K562 (cell line): Measurements from ENCODE around the gene ZC3H10. TPM values are rescaled to one million over a fixed set of nuclear protein-coding genes. Genes with fewer than 3 reads are reported as not detected.

Experiments
- ATAC-seq: fragments of 200-7000 bp; cut with Tn5 transposase; 3 replicates; pipeline ENCODE4 v1.9.1; 2020; ENCODE audit warnings: moderate library complexity
- BruUV-seq: library from RNA; stranded (reverse); fragments of 400-500 nt; replicated peaks from 2 replicates; lab custom pipeline; 2021; lab: Mats Ljungman, UMichigan
- CTCF ChIA-PET: fragments of 300-600 bp; formaldehyde crosslinking; extraction: SDS; loops from one replicate; lab custom pipeline; 2021; ENCODE audit warnings: low intra/inter-chr PET ratio; lab: Yijun Ruan, JAX
- POLR2A ChIA-PET: fragments of 300-600, 350-650 bp; sonication (Branson Sonifier 250); formaldehyde crosslinking; extraction: SDS; loops from one replicate; lab custom pipeline; 2021; ENCODE audit warnings: antibody characterized with exemption, inconsistent platforms; lab: Yijun Ruan, JAX
- DNase-seq, 4 experiments: peaks; one replicate each; pipeline versions ENCODE4 v3.0.0 to v3.0.0-alpha.2; 2011 to 2018; ENCODE audit warnings: low spot score in 3 of 4, mixed read lengths in 3 of 4; ENCODE audit errors: extremely low read depth in 1 of 4
- FAIRE-seq: peaks from 2 replicates; lab custom pipeline; 2011; peaks lifted over from hg19 to GRCh38; lab: Jason Lieb, UNC
- H2AFZ ChIP-seq: 2 replicates; pipeline ENCODE4 v1.6.0; 2011; ENCODE audit warnings: low read depth, low read length, control low read depth, inconsistent platforms
- H3K27ac ChIP-seq: fragments of 200-600 bp; 3 replicates; pipeline ENCODE4 v1.8.0; 2011; ENCODE audit warnings: low read depth, mild to moderate bottlenecking, control low read depth, inconsistent platforms, low read length, moderate library complexity, mixed read lengths; ENCODE audit errors: extremely low read depth
- H3K27me3 ChIP-seq, 2 experiments: fragments of 300-600 bp in 1 of 2; 2 replicates in 1 of 2; 3 replicates in 1 of 2; pipeline versions ENCODE4 v1.6.0 to v1.8.0; 2011; ENCODE audit warnings: inconsistent platforms in 2 of 2, low read length in 2 of 2, mild to moderate bottlenecking in 1 of 2, mixed read lengths in 1 of 2, moderate library complexity in 1 of 2; ENCODE audit not compliant: control insufficient read depth in 2 of 2, insufficient read depth in 2 of 2
- H3K36me3 ChIP-seq: fragments of 300-600 bp; 3 replicates; pipeline ENCODE4 v1.8.0; 2011; ENCODE audit warnings: mild to moderate bottlenecking, low read length, inconsistent platforms; ENCODE audit not compliant: control insufficient read depth, insufficient read depth
- H3K4me1 ChIP-seq, 2 experiments: fragments of 200-600 bp in 1 of 2; replicated peaks in 1 of 2; 2 replicates in 1 of 2; 3 replicates in 1 of 2; pipeline versions ENCODE4 v1.5.1 to v1.8.0; 2011; ENCODE audit warnings: inconsistent platforms in 2 of 2, low read length in 2 of 2, mild to moderate bottlenecking in 1 of 2, mixed read lengths in 1 of 2, moderate library complexity in 1 of 2; ENCODE audit not compliant: control insufficient read depth in 2 of 2, insufficient read depth in 2 of 2
- H3K4me2 ChIP-seq: 2 replicates; pipeline ENCODE4 v1.6.1; 2011; ENCODE audit warnings: low read length, control low read depth, inconsistent platforms, mixed read lengths; ENCODE audit not compliant: insufficient read depth
- H3K4me3 ChIP-seq: fragments of 200-600 bp; sonication (generic), shearing (Covaris generic); 2 replicates; pipeline ENCODE4 v1.5.1; 2016; ENCODE audit warnings: control low read depth, inconsistent platforms
- H3K79me2 ChIP-seq: fragments of 200-600 bp; 3 replicates; pipeline ENCODE4 v1.8.0; 2011; ENCODE audit warnings: low read length, inconsistent platforms; ENCODE audit not compliant: control insufficient read depth, insufficient read depth
- H3K9ac ChIP-seq, 2 experiments: 2 replicates each; pipeline versions ENCODE4 v1.6.0 to v1.6.1; 2011; ENCODE audit warnings: low read depth in 2 of 2, low read length in 2 of 2, control low read depth in 1 of 2, inconsistent platforms in 1 of 2, mild to moderate bottlenecking in 1 of 2, mixed read lengths in 1 of 2; ENCODE audit not compliant: insufficient read depth in 1 of 2
- H3K9me1 ChIP-seq: one replicate; pipeline ENCODE4 v1.6.0; 2011; ENCODE audit warnings: inconsistent platforms, mild to moderate bottlenecking, low read length, moderate library complexity; ENCODE audit not compliant: control insufficient read depth, insufficient read depth
- H3K9me3 ChIP-seq: replicated peaks from 2 replicates; pipeline ENCODE4 v1.5.1; 2011; ENCODE audit warnings: low read depth, low read length, inconsistent platforms; ENCODE audit not compliant: control insufficient read depth, insufficient read depth
- H4K20me1 ChIP-seq: replicated peaks from 2 replicates; pipeline ENCODE4 v1.6.1; 2011; ENCODE audit warnings: low read length, inconsistent platforms, mixed read lengths; ENCODE audit not compliant: control insufficient read depth, insufficient read depth
- CBX8 ChIP-seq: fragments of 200-600 bp; sonication (generic); IDR thresholded peaks from 2 replicates; pipeline ENCODE4 v1.6.1; 2012; ENCODE audit warnings: borderline replicate concordance, mixed run types, low read depth, mild to moderate bottlenecking, moderate library complexity, mixed read lengths, low read length, control low read depth, inconsistent platforms; ENCODE audit not compliant: poor library complexity, severe bottlenecking; ENCODE audit errors: extremely low read depth
- CHD1 ChIP-seq: fragments of 200-600 bp; sonication (generic); IDR thresholded peaks from one replicate; pipeline ENCODE4 v1.6.1; 2012; ENCODE audit warnings: mild to moderate bottlenecking, moderate library complexity, low read length, inconsistent platforms
- CREB1 ChIP-seq, 2 experiments: sonication (generic) in 1 of 2; formaldehyde crosslinking in 1 of 2; IDR thresholded peaks; 2 replicates each; pipeline versions ENCODE4 v1.6.1 to v1.8.0; 2012 to 2022; ENCODE audit warnings: inconsistent platforms in 1 of 2, mild to moderate bottlenecking in 1 of 2, missing genetic modification reagents in 1 of 2, moderate library complexity in 1 of 2
- GABPA ChIP-seq: fragments of 200-800 bp; sonication (Bioruptor generic); conservative IDR thresholded peaks from 2 replicates; pipeline ENCODE4 v1.6.1; 2016; ENCODE audit warnings: low read depth, missing genetic modification characterization, missing compliant biosample characterization
- NR2C2 ChIP-seq, 2 experiments: fragments of 200-800 bp in 1 of 2; sonication (Bioruptor generic) in 1 of 2; sonication (generic) in 1 of 2; formaldehyde crosslinking in 1 of 2; IDR thresholded peaks; 2 replicates each; pipeline versions ENCODE4 v1.6.1 to v1.8.0; 2016 to 2022; ENCODE audit warnings: mild to moderate bottlenecking in 1 of 2, missing compliant biosample characterization in 1 of 2, missing genetic modification characterization in 1 of 2, missing genetic modification reagents in 1 of 2
- PHB2 ChIP-seq: fragments of 450-650 bp; IDR thresholded peaks from 2 replicates; pipeline ENCODE4 v1.6.1; 2017; ENCODE audit warnings: low read depth
- POLR2AphosphoS5 ChIP-seq: IDR thresholded peaks from 2 replicates; pipeline ENCODE4 v1.6.1; 2011; ENCODE audit warnings: mild to moderate bottlenecking, low read depth, low read length, moderate library complexity; ENCODE audit not compliant: control insufficient read depth, insufficient read depth
- POU5F1 ChIP-seq: fragments of 150-350 bp; IDR thresholded peaks from 2 replicates; pipeline ENCODE4 v1.6.1; 2014; ENCODE audit warnings: borderline replicate concordance, low read length, low read depth, mild to moderate bottlenecking; ENCODE audit not compliant: partially characterized antibody
- PTBP1 ChIP-seq: fragments of 200-400 bp; formaldehyde crosslinking; IDR thresholded peaks from 2 replicates; pipeline ENCODE4 v1.6.1; 2017; ENCODE audit warnings: low read depth, low read length
- SMAD1 ChIP-seq: fragments of 150-350 bp; IDR thresholded peaks from 2 replicates; pipeline ENCODE4 v1.6.1; 2014; ENCODE audit warnings: low read length, low read depth; ENCODE audit not compliant: partially characterized antibody
- SPI1 ChIP-seq: IDR thresholded peaks from 2 replicates; pipeline ENCODE4 v1.6.1; 2011; ENCODE audit warnings: low read depth, low read length, control low read depth, borderline replicate concordance
- STAG1 ChIP-seq: sonication (generic); formaldehyde crosslinking; IDR thresholded peaks from 2 replicates; pipeline ENCODE4 v1.5.0; 2020; ENCODE audit warnings: missing genetic modification reagents, borderline replicate concordance
- SUPT5H ChIP-seq: fragments of 450-650 bp; IDR thresholded peaks from 2 replicates; pipeline ENCODE4 v1.6.1; 2016
- ZNF124 ChIP-seq: sonication (generic); formaldehyde crosslinking; IDR thresholded peaks from 2 replicates; pipeline ENCODE4 v1.8.1; 2022; ENCODE audit warnings: missing genetic modification reagents
- ZNF23 ChIP-seq: fragments of 250-450 bp; sonication (Bioruptor Pico); IDR thresholded peaks from 2 replicates; pipeline ENCODE4 v1.4.0; 2020; ENCODE audit warnings: mild to moderate bottlenecking
- ZNF518B ChIP-seq: fragments of 250-450 bp; sonication (Bioruptor Pico); IDR thresholded peaks from 2 replicates; pipeline ENCODE4 v1.5.0; 2021; ENCODE audit warnings: mild to moderate bottlenecking, moderate library complexity
- ZSCAN32 ChIP-seq: fragments of 450-650 bp; formaldehyde crosslinking; IDR thresholded peaks from 2 replicates; pipeline ENCODE4 v1.4.0; 2020; ENCODE audit warnings: mild to moderate bottlenecking, moderate library complexity
- WGBS: fragments of 100-300 bp; shearing (Covaris generic); methylation state at CpG from one replicate; pipeline ENCODE4 v1.1.6; 2016; ENCODE audit warnings: low coverage, mixed read lengths; ENCODE audit not compliant: insufficient coverage; ENCODE audit errors: missing lambda C conversion rate; 5-methylcytosine and 5-hydroxymethylcytosine counted together
- in situ Hi-C: fragments of 300-500 bp; cut with MboI; formaldehyde crosslinking; loops from 4 replicates; pipeline ENCODE4 v1.15.0; 2018; ENCODE audit warnings: inconsistent platforms, mixed read lengths
- intact Hi-C: fragments of 100-400 bp; cut with micrococcal nuclease; formaldehyde crosslinking; loops from 2 replicates; pipeline ENCODE4 v1.14.2; 2022
- polyA plus RNA-seq, 8 experiments: library from polyadenylated mRNA; depleted of rRNA in 4 of 8; stranded (reverse) in 5 of 8; unstranded in 3 of 8; fragments of >200 nt; fragmentation: Nextera tagmentation in 2 of 8; fragmentation: Illumina TruSeq in 1 of 8; extraction: Ambion mirVana in 2 of 8; extraction: Trizol in 1 of 8; gene quantifications; 2 replicates each; pipeline versions ENCODE4 v1.2.1 to v1.2.3, GENCODE V29; 2011 to 2014; ENCODE audit warnings: inconsistent platforms in 1 of 8, missing spikeins in 1 of 8
- total RNA-seq, 7 experiments: library from RNA; depleted of rRNA in 6 of 7; stranded (reverse); fragments of >200 nt in 6 of 7; fragmentation: Illumina TruSeq in 2 of 7; extraction: Trizol in 2 of 7; gene quantifications; 2 replicates each; pipeline versions ENCODE4 v1.2.1 to v1.2.3, GENCODE V29; 2011 to 2021; ENCODE audit warnings: low replicate concordance in 1 of 7

ZC3H10 gene
- total and polyA plus RNA-seq, 9 of the 15 experiments (the other 6 are each of a cell fraction or from before 2014, with no cell fraction given) = 0.31 to 4.1 (median 1.6) TPM

GRCh38 chr12:56158926-56159461, 40.9 kb downstream of the ZC3H10 start:
- H3K79me2 ChIP-seq = peaks cover 40% of the 10 kb centered on the region
- peak overlapping the region; percentile 90 for H3K4me3 ChIP-seq
- intact Hi-C loops (loop anchor here (1.0 to 5.0 kb wide), 2 partner anchors 32 to 42 kb away; partner anchors contain the start of genes RPL41 and ZC3H10), in situ Hi-C loops (no loop called here)
- peak overlapping the region; percentile 98 for H3K27ac ChIP-seq
- H3K27me3 ChIP-seq = no peaks in the 10 kb centered on the region
- peaks cover 33 to 46% of the 10 kb centered on the region in 2 experiments; a peak in 4 of 5 replicates for H3K4me1 ChIP-seq
- DNase-seq (peak in 2 of 4 experiments; percentile 47 to 73), ATAC-seq (peak; percentile 23), FAIRE-seq (peak; percentile 70)
- no peaks in the 10 kb centered on the region for H3K9me3 ChIP-seq
- H4K20me1 ChIP-seq = peaks cover 34% of the 10 kb centered on the region; the same call in 1 of the 2 replicates
- peak overlapping the region; percentile 93 to 98 for H3K9ac ChIP-seq
- ChIA-PET CTCF (interaction anchor here (0.7 to 2.6 kb wide), 2 partner anchors 33 to 43 kb away, joined by 3 to 7 read pairs; no protein-coding TSS in a partner anchor), POLR2A (interaction anchor here (0.6 to 8.9 kb wide), 17 partner anchors 8 to 162 kb away, joined by 3 to 124 read pairs (median 6); partner anchors contain the start of genes ERBB3, ESYT1, RNF41 and RPL41)
- BruUV-seq = no TSS peak
- H2AFZ ChIP-seq = no peak overlapping the region
- peak overlapping the region; percentile 80 for H3K4me2 ChIP-seq
- 1% methylated on average over 6 of the region's 6 CpGs for WGBS
- H3K36me3 ChIP-seq = peaks cover 64% of the 10 kb centered on the region
- peaks cover 3% of the 10 kb centered on the region for H3K9me1 ChIP-seq
- TF ChIP-seq SPI1 (peak; percentile 43; the same call in 1 of the 2 replicates), ZNF23 (CRISPR knock-in tag) (no peak), CREB1 (IDR thresholded peaks at IDR 0.05) (peak; percentile 37; the same call in 1 of the 2 replicates), CREB1 (CRISPR knock-in tag; IDR thresholded peaks at IDR 0.05) (no peak), POU5F1 (no peak), SMAD1 (peak; percentile 11), STAG1 (CRISPR knock-in tag) (no peak), PHB2 (0 out of 2 replicates have a peak, but pooled peaks have one; percentile 3), ZNF124 (CRISPR knock-in tag) (no peak), ZSCAN32 (CRISPR knock-in tag) (no peak), SUPT5H (0 out of 2 replicates have a peak, but pooled peaks have one; percentile 11), NR2C2 (CRISPR knock-in tag; IDR thresholded peaks at IDR 0.05) (no peak), NR2C2 (tag; IDR thresholded peaks at IDR 0.05) (peak; percentile 13; the same call in 1 of the 2 replicates), CHD1 (peak; percentile 6), POLR2AphosphoS5 (peak; percentile 27; the same call in 1 of the 2 replicates), ZNF518B (CRISPR knock-in tag) (no peak), GABPA (peak; percentile 21; the same call in 1 of the 2 replicates), PTBP1 (peak; percentile 70; the same call in 1 of the 2 replicates), CBX8 (no peak)
